ENCODE results near the gene ADAMTS9.

Gene ADAMTS9

DNA sequence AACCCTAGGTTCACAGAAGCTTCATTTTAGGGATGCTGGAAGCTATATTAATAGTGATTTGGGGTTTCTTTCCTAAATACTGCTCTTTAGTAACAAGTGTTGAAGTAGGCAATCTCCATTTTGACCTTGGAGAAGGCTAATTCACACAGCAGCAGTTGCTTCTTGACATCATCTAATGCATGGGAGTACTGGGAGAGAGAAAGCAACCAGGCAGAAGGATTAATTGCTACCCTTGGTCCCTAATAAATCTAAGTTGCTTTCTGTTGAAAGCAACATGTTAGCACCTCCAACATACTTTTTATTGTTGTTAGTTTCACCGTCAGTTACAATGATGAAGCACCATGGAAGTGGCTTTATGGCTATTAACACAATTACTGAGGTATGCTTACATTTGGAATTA lies 96.2 kb downstream of the ADAMTS9 start:
- H3K9me3 ChIP-seq = no peaks in the 10 kb centered on the region

DNA sequence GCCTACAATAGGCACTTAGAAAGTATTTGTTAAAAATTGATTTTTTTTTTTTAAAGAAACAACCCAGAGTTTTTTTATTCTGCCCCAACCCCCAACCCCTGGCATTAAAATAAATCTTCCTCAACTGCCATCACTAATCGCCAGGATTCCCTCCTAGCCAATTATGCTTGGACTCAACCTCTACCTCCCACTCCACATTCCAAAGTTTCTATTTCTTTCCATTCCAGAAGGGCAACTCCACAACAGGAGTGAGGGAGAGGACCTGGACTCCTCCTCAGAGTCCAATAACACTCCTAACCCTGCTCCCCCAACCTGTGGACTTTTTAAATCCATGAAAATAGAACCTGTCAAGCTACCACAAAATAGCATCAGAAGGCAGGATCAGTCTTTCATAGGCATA lies 99.4 kb downstream of the ADAMTS9 start:
- Histone ChIP-seq H3K9me3 (no peaks in the 10 kb centered on the region), H3K27me3 (no peaks in the 10 kb centered on the region), H3K27ac (no peak overlapping the region), H3K4me1 (ENCODE audit: control insufficient read depth in 1 of 2, insufficient read depth in 1 of 2, low read depth in 1 of 2, low read length in 1 of 2) (no peaks in the 10 kb centered on the region), H3K36me3 (no peaks in the 10 kb centered on the region), H3K4me3 (ENCODE audit: low read depth in 1 of 2, low read length in 1 of 2) (no peak overlapping the region)
- TF ChIP-seq, protein P1, sequence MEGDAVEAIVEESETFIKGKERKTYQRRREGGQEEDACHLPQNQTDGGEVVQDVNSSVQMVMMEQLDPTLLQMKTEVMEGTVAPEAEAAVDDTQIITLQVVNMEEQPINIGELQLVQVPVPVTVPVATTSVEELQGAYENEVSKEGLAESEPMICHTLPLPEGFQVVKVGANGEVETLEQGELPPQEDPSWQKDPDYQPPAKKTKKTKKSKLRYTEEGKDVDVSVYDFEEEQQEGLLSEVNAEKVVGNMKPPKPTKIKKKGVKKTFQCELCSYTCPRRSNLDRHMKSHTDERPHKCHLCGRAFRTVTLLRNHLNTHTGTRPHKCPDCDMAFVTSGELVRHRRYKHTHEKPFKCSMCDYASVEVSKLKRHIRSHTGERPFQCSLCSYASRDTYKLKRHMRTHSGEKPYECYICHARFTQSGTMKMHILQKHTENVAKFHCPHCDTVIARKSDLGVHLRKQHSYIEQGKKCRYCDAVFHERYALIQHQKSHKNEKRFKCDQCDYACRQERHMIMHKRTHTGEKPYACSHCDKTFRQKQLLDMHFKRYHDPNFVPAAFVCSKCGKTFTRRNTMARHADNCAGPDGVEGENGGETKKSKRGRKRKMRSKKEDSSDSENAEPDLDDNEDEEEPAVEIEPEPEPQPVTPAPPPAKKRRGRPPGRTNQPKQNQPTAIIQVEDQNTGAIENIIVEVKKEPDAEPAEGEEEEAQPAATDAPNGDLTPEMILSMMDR (IDR thresholded peaks at IDR 0.05) = no peak

More for the DNA sequence above, 96.2 kb downstream of the ADAMTS9 start:
- Histone ChIP-seq H3K4me1 (ENCODE audit: control insufficient read depth in 1 of 2, insufficient read depth in 1 of 2, low read depth in 1 of 2, low read length in 1 of 2) (no peaks in the 10 kb centered on the region), H3K27me3 (no peaks in the 10 kb centered on the region), H3K4me3 (ENCODE audit: low read depth in 1 of 2, low read length in 1 of 2) (no peak overlapping the region), H3K36me3 (no peaks in the 10 kb centered on the region), H3K27ac (no peak overlapping the region)
- TF ChIP-seq, protein P1 (IDR thresholded peaks at IDR 0.05) = no peak

DNA sequence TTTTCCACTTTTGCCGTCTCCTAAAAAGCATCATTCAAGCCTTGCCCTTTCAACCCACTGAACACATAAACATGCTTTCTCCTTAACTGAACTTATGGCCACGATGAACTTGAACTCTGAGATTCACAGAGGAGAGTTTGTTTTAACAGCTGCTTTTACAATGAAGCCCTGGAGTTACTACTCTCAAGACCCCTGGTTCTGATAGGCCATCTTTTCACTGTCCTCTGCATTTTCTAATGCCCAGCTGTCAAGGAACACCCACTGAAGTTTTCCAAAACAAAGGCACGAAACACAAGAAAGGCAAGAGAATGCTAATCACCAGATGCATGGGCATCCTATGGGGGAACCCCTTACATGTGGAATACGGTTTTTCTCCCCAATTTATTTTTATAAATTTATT lies 100.8 kb downstream of the ADAMTS9 start:
- Histone ChIP-seq H3K9me3 (no peaks in the 10 kb centered on the region), H3K27ac (no peak overlapping the region), H3K27me3 (no peaks in the 10 kb centered on the region), H3K4me3 (ENCODE audit: low read depth in 1 of 2, low read length in 1 of 2) (no peak overlapping the region), H3K4me1 (ENCODE audit: control insufficient read depth in 1 of 2, insufficient read depth in 1 of 2, low read depth in 1 of 2, low read length in 1 of 2) (no peaks in the 10 kb centered on the region), H3K36me3 (no peaks in the 10 kb centered on the region)
- TF ChIP-seq, protein P1 (IDR thresholded peaks at IDR 0.05) = no peak

DNA sequence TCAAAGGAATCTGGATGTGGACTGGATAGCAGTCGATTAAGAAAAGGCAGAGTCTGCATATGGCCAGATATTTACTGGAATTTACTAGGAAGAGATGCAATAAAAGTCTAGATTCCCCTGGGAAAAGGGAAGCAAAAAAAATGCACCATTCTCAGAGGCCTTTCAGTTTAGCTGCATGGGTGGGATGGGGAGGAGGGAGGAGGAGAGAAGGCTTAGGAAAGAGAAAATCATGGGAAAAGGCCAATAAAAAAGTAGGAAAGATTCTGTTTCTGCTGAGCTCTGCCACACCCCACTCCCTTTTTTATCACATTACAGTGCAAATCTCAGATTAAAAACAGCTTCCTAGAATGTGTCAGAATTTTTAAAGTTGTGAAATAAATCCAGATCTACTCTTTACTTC lies 103.6 kb downstream of the ADAMTS9 start:
- no peaks in the 10 kb centered on the region for H3K36me3 ChIP-seq
- H3K4me1 ChIP-seq (ENCODE audit: control insufficient read depth in 1 of 2, insufficient read depth in 1 of 2, low read depth in 1 of 2, low read length in 1 of 2) = no peaks in the 10 kb centered on the region
- H3K9me3 ChIP-seq = no peaks in the 10 kb centered on the region
- H3K27ac ChIP-seq = no peak overlapping the region
- no peak overlapping the region for H3K4me3 ChIP-seq (ENCODE audit: low read depth in 1 of 2, low read length in 1 of 2)
- H3K27me3 ChIP-seq = no peaks in the 10 kb centered on the region
- TF ChIP-seq, protein P1 (IDR thresholded peaks at IDR 0.05) = no peak

DNA sequence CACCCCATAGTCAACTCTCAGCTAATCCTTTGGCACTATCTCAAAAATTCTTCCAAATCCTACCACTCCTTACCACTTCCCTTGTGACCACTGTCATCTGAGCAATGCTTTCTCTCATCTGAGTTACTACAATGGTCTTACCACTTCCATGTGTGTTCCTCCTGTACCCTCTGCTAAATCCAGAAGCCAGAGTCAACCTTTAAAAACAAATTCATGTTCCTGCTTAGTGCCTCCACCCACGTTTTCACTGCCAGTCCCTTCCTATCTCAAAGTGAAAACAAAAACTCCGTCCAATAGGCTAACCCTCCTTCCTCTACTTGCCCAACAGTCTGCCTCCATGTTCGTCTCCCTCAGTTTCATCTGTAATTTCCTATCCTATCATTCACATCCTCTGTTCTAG lies 109.0 kb downstream of the ADAMTS9 start:
- H3K9me3 ChIP-seq = no peaks in the 10 kb centered on the region
- TF ChIP-seq, protein P1 (IDR thresholded peaks at IDR 0.05) = no peak
- no peaks in the 10 kb centered on the region for H3K4me1 ChIP-seq (ENCODE audit: control insufficient read depth in 1 of 2, insufficient read depth in 1 of 2, low read depth in 1 of 2, low read length in 1 of 2)
- H3K27me3 ChIP-seq = no peaks in the 10 kb centered on the region
- no peaks in the 10 kb centered on the region for H3K36me3 ChIP-seq
- H3K4me3 ChIP-seq (ENCODE audit: low read depth in 1 of 2, low read length in 1 of 2) = no peak overlapping the region
- H3K27ac ChIP-seq = no peak overlapping the region
